Body of pancreas (tissue), 4 donors: ENCODE data around the gene SLC18B1.

ENCODE experiments used
- CTCF ChIP-seq, 7 experiments: fragments of 450-650 bp in 4 of 7; fragments of 200-600 bp in 3 of 7; sonication (generic) in 3 of 7; IDR thresholded peaks; one replicate each; pipeline ENCODE4 v1.5.1; 2016 to 2019; ENCODE audit warnings: antibody characterized with exemption in 7 of 7
- POLR2A ChIP-seq, 3 donors: fragments of 450-650 bp; IDR thresholded peaks; one replicate each; pipeline ENCODE4 v1.6.1; 2016; ENCODE audit warnings: antibody characterized with exemption in 3 of 3, mild to moderate bottlenecking in 2 of 3

- TF ChIP-seq CTCF (IDR thresholded peaks at IDR 0.05): peak in 5 of 7 experiments; percentile 14 to 25 (median 23)
- no peak for TF ChIP-seq POLR2A (IDR thresholded peaks at IDR 0.05)
Measured at GRCh38 chr6:132780770-132781371, 17.6 kb downstream of the SLC18B1 start.
